Measurements from ENCODE around the gene STK11IP.

The STK11IP gene

GRCh38 chr2:219591091-219591490 lies 6.6 kb upstream of the STK11IP start:
- DNase-seq: no peak

- DNase-seq: no peak
These were observed 4.9 kb upstream of the STK11IP start for GRCh38 chr2:219592736-219593135.

- DNase-seq: no peak
These were observed 4.5 kb upstream of the STK11IP start for GRCh38 chr2:219593154-219593553.

GRCh38 chr2:219595256-219595655 lies 2.4 kb upstream of the STK11IP start:
- no peak for DNase-seq

GRCh38 chr2:219596954-219597551 lies 604 bp upstream of the STK11IP start:
- no peak for DNase-seq

GRCh38 chr2:219598308-219599078 lies 836 bp downstream of the STK11IP start:
- DNase-seq: no peak

GRCh38 chr2:219603771-219604170 lies 6.1 kb downstream of the STK11IP start:
- DNase-seq: no peak

GRCh38 chr2:219605607-219605954 lies 7.9 kb downstream of the STK11IP start:
- no peak for DNase-seq

- no peak for DNase-seq
These were observed 10.3 kb downstream of the STK11IP start for GRCh38 chr2:219607931-219608330.

GRCh38 chr2:219608399-219608964 lies 10.8 kb downstream of the STK11IP start:
- no peak for DNase-seq

GRCh38 chr2:219609149-219609750 lies 11.6 kb downstream of the STK11IP start:
- DNase-seq: no peak

- no peak for DNase-seq
These were observed 13.6 kb downstream of the STK11IP start for GRCh38 chr2:219611306-219611705.

GRCh38 chr2:219611866-219612576 lies 14.4 kb downstream of the STK11IP start:
- no peak for DNase-seq

- no peak for DNase-seq
These were observed 15.1 kb downstream of the STK11IP start for GRCh38 chr2:219612577-219613286.

- no peak for DNase-seq
These were observed 15.9 kb downstream of the STK11IP start for GRCh38 chr2:219613461-219614070.

GRCh38 chr2:219614076-219614860 lies 16.6 kb downstream of the STK11IP start:
- no peak for DNase-seq

- no peak for DNase-seq
These were observed 17.4 kb downstream of the STK11IP start for GRCh38 chr2:219615036-219615435.

GRCh38 chr2:219615894-219616293 lies 18.2 kb downstream of the STK11IP start:
- DNase-seq: no peak

GRCh38 chr2:219616550-219616949 lies 18.9 kb downstream of the STK11IP start:
- no peak for DNase-seq

- DNase-seq: no peak
These were observed 21.1 kb downstream of the STK11IP start for GRCh38 chr2:219618733-219619122.

GRCh38 chr2:219619235-219619634 lies 21.6 kb downstream of the STK11IP start:
- DNase-seq: no peak

Measured in NCI-H774 (cell line).